HG03039 (cell line): ENCODE measurements around the gene SPPL2B.
"Not testable (repeated sequence)": the region's sequence is repeated elsewhere in the genome, so short reads cannot be mapped to it uniquely, and the experiment has no call there.

Source experiments
- ATAC-seq: cut with Tn5 transposase; IDR thresholded peaks from one replicate; pipeline ENCODE4 v1.9.1; 2021; ENCODE audit warnings: mild to moderate bottlenecking, moderate library complexity; ENCODE audit not compliant: unreplicated experiment

Gene SPPL2B

GRCh38 chr19:2336528-2337328 is 8.2 kb downstream of the SPPL2B start:
- ATAC-seq, result no peak

GRCh38 chr19:2337329-2337707 is 8.8 kb downstream of the SPPL2B start:
- ATAC-seq, result no peak

DNA sequence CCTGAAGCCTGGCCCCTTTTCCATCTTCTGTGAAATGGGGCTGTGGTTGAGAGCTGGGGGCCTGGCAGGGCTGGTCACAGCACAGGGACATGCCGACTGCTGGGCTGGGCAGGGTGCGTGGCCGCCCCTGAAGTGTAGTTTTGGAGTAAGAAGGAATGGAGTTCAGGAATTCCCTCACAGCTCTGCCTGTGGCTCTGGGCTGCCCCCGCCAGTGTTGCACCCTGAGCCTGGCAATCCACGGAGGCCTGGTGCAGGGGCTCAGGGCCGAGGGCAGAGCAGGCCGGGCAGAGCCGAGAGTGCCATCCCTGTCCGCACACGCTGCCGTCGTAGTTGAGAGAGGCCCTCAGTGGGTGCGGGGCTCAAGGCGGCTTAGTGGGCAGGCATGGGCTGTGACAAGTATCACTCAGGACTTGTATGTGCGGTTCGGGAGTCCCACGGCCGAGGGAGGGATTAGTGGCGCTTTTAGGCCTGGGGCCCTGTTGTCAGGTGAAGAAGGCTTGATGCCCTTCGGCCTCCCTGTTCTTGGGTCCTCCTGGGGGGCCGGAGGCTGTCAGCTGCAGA is 9.7 kb downstream of the SPPL2B start:
- no peak for ATAC-seq

GRCh38 chr19:2338751-2339643 is 10.5 kb downstream of the SPPL2B start:
- ATAC-seq, result no peak

GRCh38 chr19:2339644-2340310 is 11.3 kb downstream of the SPPL2B start:
- ATAC-seq, result no peak

- no peak for ATAC-seq
Measured at GRCh38 chr19:2340496-2341243, 12.2 kb downstream of the SPPL2B start.

DNA sequence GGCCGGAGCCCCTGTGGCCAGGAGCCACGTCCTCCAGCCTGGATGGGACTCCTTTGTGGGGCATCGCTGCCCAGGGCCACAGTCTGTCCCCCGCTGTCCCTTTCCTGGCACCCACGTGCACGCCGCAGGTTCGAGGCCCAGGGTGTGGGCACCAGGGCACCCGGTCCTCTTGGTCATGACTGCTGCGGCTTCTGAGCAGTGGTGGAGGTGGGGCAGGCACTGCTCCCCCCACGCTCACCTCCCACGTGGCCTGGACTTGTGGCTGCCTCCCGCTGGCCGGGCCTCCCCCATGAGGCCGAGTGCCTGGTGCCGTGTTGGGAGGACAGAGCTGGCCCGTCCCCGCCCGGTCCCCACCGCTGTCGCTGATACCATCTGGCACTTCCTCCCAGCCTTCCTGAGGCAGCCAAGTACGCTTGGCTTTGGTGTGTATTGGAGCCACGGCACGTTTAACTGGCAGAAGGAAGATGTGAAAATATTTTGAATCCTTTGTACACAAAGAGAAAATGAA is 12.8 kb downstream of the SPPL2B start:
- no peak for ATAC-seq

DNA sequence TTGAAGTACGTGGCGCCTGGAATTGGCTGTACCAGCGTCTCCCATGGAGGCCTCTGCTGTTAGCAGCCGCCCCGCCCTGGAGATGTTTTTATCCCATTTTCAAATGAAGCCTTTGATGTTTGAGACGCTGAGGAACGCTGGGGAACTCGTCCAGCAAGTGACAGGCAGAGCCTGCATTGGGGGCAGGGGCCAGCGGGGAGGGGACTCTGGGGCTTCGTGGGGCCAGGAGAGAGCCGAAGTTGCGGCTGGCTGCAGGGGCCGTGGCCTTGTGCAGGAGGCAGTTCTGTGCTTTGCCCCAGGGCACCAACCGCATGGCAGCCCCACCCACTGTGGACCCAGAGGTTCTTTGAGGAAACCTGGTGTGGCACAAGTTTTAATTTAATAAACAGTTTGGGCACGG is 13.5 kb downstream of the SPPL2B start:
- no peak for ATAC-seq

- no peak for ATAC-seq
Measured at GRCh38 chr19:2342656-2343288, 14.3 kb downstream of the SPPL2B start.

- no peak for ATAC-seq
Measured at GRCh38 chr19:2343289-2343982, 15.0 kb downstream of the SPPL2B start.

DNA sequence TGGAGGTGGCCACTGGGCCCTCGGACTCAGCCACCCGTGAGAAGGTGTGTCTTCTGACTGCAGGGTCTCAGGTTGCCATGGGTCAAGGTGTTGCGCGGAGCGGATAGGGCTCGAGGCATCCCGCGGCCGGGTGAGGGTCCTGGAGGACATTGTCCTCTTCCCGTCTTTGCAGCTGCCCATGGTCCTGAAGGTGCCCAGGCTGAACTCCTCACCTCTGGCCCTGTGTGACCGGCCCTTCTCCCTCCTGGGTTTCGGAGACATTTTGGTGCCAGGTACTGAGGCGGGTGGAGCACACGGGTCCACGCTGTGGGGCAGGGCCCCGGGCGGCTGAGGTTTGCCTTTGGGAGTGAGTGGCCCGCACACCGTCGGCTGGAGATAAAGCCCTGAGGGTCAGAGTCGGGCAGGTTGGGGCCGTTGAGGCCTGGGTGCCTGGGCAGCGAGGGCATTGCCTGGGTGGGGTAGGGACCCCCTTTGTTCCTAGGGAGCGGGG is 15.9 kb downstream of the SPPL2B start:
- ATAC-seq, result no peak

GRCh38 chr19:2345076-2345475 is 16.6 kb downstream of the SPPL2B start:
- ATAC-seq, result no peak

DNA sequence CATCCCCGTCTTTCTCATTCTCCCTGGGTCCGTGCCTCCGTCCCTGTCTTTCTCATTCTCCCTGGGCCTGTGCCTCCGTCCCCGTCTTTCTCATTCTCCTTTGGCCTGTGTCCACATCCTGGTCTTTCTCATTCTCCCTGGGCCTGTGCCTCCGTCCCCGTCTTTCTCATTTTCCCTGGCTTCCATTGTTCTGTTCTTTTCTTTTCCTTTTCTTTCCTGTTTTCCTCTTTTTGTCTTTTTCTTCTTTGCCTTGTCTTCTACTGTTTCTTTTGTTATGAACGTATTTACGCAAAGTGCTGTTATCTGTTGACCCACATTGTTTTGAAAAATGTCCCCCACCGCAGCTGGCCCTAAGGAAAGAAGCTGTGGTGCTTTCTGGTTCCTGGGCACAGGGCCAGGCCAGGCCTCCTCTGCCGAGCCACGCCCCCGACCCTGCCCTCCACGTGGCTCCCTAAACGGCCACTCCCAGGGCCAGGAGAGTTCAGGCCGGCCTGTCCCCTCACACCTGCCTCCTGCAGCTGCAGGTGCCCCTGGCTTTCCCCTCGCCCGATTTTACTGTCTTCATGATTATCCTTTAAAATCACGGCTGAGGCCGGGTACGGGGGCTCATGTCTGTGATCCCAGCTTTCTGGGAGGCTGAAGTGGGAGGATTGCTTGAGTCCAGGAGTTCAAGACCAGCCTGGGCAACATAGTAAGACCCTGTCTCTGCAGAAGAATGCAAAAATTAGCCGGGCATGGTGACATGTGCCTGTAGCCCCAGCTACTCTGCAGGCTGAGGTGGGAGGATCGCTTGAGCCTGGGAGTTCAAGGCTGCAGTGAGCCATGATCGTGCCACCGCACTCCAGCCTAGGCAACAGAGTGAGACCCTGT is 17.5 kb downstream of the SPPL2B start:
- no peak for ATAC-seq

GRCh38 chr19:2349818-2350217 is 21.3 kb downstream of the SPPL2B start:
- not testable (repeated sequence) for ATAC-seq

DNA sequence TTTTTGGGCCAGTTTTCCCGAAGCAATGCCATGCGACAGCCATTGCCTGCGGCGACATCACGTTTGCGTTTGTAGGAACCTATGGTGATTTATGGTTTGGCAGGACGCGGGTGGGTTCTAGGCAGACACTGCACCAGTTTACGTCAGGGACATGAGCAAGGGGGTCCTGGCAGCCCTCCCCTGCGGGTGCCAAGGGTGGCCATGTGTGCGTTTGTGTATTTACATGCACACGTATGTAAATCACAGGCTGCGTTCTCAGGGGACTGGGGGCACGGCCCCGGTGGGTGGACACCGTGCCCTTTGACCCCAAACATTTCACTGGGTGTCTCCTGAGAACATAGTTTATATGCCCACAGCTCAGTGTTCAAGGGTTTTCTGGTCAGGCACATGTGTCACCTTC is 22.2 kb downstream of the SPPL2B start:
- no peak for ATAC-seq

GRCh38 chr19:2351591-2351990 is 23.1 kb downstream of the SPPL2B start:
- ATAC-seq, result no peak

DNA sequence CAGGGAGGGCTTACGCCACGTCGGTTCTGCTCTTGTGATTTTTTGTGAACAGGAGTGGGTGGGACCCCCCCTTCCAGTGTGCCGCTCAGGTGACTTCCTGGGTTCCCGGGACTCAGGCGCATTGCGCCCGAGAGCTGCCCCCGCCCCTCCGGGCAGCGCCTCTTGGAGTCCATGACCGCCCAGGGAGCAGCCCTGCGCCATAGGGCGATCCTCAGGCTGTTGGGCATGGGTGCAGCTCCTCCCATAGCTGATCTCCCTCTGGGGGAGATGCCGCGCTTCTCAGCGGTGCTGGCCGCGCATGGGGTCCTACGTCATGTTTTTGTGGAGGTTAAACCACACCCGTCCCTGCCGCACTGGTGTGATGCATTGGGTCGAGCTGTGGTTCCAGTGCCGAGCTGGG is 23.6 kb downstream of the SPPL2B start:
- ATAC-seq, result no peak
